CD4-positive, CD25-positive, alpha-beta regulatory T cell (primary cell): ENCODE data around the gene CDPF1. TPM values are rescaled to one million over a fixed set of nuclear protein-coding genes. Genes with fewer than 3 reads are reported as not detected.

ENCODE experiments used
- ATAC-seq, 2 donors: fragments of 150-1000 bp; cut with Tn5 transposase; one replicate each; pipeline ENCODE4 v1.10.0; 2021; ENCODE audit warnings: low read depth in 2 of 2, moderate number of reproducible peaks in 2 of 2, moderate library complexity in 1 of 2
- DNase-seq, 3 donors: peaks; one replicate each; pipeline versions ENCODE4 v3.0.0 to v3.0.0-alpha.2; 2012 to 2022; ENCODE audit warnings: mixed read lengths in 1 of 3
- H3K27ac ChIP-seq: one replicate; pipeline ENCODE4 v1.7.0; 2013; ENCODE audit warnings: mild to moderate bottlenecking, low read length; ENCODE audit not compliant: insufficient read depth, poor library complexity, severe bottlenecking
- H3K27me3 ChIP-seq: one replicate; pipeline ENCODE4 v1.7.0; 2013; ENCODE audit warnings: low read length; ENCODE audit not compliant: control insufficient read depth, insufficient read depth
- H3K36me3 ChIP-seq: one replicate; pipeline ENCODE4 v1.7.0; 2013; ENCODE audit warnings: mild to moderate bottlenecking, low read length, moderate library complexity; ENCODE audit not compliant: control insufficient read depth, insufficient read depth
- H3K4me1 ChIP-seq: 2 replicates; pipeline ENCODE4 v1.7.0; 2013; ENCODE audit warnings: mild to moderate bottlenecking, low read length; ENCODE audit not compliant: insufficient read depth, control insufficient read depth, poor library complexity, severe bottlenecking
- H3K4me3 ChIP-seq: one replicate; pipeline ENCODE4 v1.7.0; 2013; ENCODE audit warnings: low read depth, mild to moderate bottlenecking, low read length, moderate library complexity
- H3K9me3 ChIP-seq, 2 experiments: 1 replicate in 1 of 2; 2 replicates in 1 of 2; pipeline ENCODE4 v1.7.0; 2013; ENCODE audit warnings: low read length in 2 of 2, mild to moderate bottlenecking in 1 of 2, moderate library complexity in 1 of 2; ENCODE audit not compliant: control insufficient read depth in 2 of 2
- H3K27ac Mint-ChIP-seq, 3 donors: one replicate each; pipeline ENCODE4 v1.8.0; 2020 to 2022; ENCODE audit warnings: mild to moderate bottlenecking in 3 of 3, mixed read lengths in 3 of 3, moderate library complexity in 2 of 3
- H3K27me3 Mint-ChIP-seq: one replicate; pipeline ENCODE4 v1.8.0; 2022; ENCODE audit warnings: mild to moderate bottlenecking, mixed read lengths
- H3K36me3 Mint-ChIP-seq: one replicate; pipeline ENCODE4 v1.8.0; 2020; ENCODE audit warnings: mixed read lengths
- H3K4me1 Mint-ChIP-seq, 4 donors: one replicate each; pipeline ENCODE4 v1.8.0; 2020 to 2022; ENCODE audit warnings: mixed read lengths in 4 of 4, mild to moderate bottlenecking in 1 of 4
- H3K4me3 Mint-ChIP-seq, 4 donors: one replicate each; pipeline ENCODE4 v1.8.0; 2020 to 2022; ENCODE audit warnings: mild to moderate bottlenecking in 4 of 4, mixed read lengths in 4 of 4, moderate library complexity in 3 of 4
- H3K9me3 Mint-ChIP-seq, 7 donors: one replicate each; pipeline ENCODE4 v1.8.0; 2020 to 2022; ENCODE audit warnings: mixed read lengths in 7 of 7, mild to moderate bottlenecking in 3 of 7, moderate library complexity in 2 of 7
- polyA plus RNA-seq, 4 donors: library from polyadenylated mRNA; unstranded; fragments of 300-500 nt; fragmentation: Illumina TruSeq; gene quantifications; one replicate each; pipeline ENCODE4 v1.2.3, GENCODE V29; 2021
- total RNA-seq: library from RNA; stranded (reverse); gene quantifications from one replicate; pipeline ENCODE4 v1.2.3, GENCODE V29; 2022

Gene CDPF1
- total and polyA plus RNA-seq, 5 donors from 2014 or later, result 5.5 to 24.7 (median 18.2) TPM

DNA sequence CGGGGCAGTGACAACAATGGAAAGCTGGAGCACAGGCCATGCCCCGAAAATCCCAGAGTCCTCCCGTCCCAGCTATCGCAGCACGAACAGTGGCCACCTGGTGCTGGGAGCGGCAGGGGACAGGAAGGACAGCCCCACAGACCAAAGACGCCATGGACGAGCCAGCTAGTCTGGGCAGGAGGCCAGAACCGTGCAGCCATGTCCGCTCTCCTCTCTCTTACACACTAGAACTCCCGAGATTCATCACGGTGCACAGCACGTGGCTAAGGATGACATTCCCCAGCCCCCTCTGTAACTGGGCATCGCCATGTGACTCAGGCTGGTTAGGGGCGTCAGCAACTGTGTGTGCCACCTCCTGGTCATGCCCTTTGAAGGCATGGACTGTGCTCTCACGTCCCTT is 4.6 kb downstream of the CDPF1 start:
- Mint-ChIP-seq H3K27me3 (no peaks in the 10 kb centered on the region), H3K4me3 (no peak overlapping the region), H3K4me1 (peaks cover 0 to 17% (median 8%) of the 10 kb centered on the region in 4 donors), H3K27ac (no peak overlapping the region), H3K9me3 (peaks cover 0 to 1% (median 0%) of the 10 kb centered on the region in 7 donors), H3K36me3 (no peaks in the 10 kb centered on the region)
- Histone ChIP-seq H3K9me3 (no peaks in the 10 kb centered on the region), H3K4me1 (peaks cover 6% of the 10 kb centered on the region), H3K27ac (no peak overlapping the region), H3K36me3 (peaks cover 9% of the 10 kb centered on the region), H3K27me3 (no peaks in the 10 kb centered on the region), H3K4me3 (no peak overlapping the region)
- no peak for DNase-seq
- ATAC-seq, result no peak

DNA sequence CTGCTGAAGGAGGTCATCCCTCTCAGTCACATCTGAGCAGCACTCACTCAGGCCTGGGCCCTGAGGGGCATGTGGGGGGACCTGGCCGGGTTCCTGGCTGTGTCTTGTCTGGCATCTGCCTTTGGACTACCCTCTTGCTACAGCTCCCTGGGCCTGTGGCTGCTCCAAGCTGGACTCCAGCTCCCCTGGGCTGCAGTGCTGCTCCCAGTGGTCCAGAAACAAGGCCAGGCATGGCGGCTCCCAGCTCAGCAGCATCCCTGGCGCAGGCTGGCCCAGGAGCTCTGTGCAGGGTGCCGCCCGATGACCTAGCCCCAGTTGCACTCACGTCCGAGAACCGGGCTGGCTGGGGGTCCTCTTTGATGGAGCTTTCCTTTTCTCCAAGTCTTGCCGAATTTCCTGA is 5.3 kb downstream of the CDPF1 start:
- no peaks in the 10 kb centered on the region for H3K9me3 ChIP-seq
- no peak overlapping the region for H3K27ac ChIP-seq
- H3K36me3 Mint-ChIP-seq, result no peaks in the 10 kb centered on the region
- peaks cover 9% of the 10 kb centered on the region for H3K36me3 ChIP-seq
- DNase-seq (no peak), ATAC-seq (no peak)
- H3K27me3 ChIP-seq, result no peaks in the 10 kb centered on the region
- H3K4me1 Mint-ChIP-seq, result peaks cover 0 to 19% (median 8%) of the 10 kb centered on the region in 4 donors
- H3K4me3 Mint-ChIP-seq, result no peak overlapping the region
- peaks cover 0 to 1% (median 0%) of the 10 kb centered on the region in 7 donors for H3K9me3 Mint-ChIP-seq
- no peak overlapping the region for H3K4me3 ChIP-seq
- H3K27me3 Mint-ChIP-seq, result no peaks in the 10 kb centered on the region
- H3K4me1 ChIP-seq, result peaks cover 6% of the 10 kb centered on the region
- no peak overlapping the region for H3K27ac Mint-ChIP-seq

- H3K36me3 Mint-ChIP-seq, result peaks cover 6% of the 10 kb centered on the region
- no peak overlapping the region for H3K27ac ChIP-seq
- no peaks in the 10 kb centered on the region for H3K27me3 Mint-ChIP-seq
- peaks cover 0 to 13% (median 2%) of the 10 kb centered on the region in 4 donors for H3K4me1 Mint-ChIP-seq
- peaks cover 0 to 1% (median 0%) of the 10 kb centered on the region in 7 donors for H3K9me3 Mint-ChIP-seq
- H3K4me1 ChIP-seq, result peaks cover 7% of the 10 kb centered on the region
- no peak overlapping the region for H3K27ac Mint-ChIP-seq
- no peak overlapping the region for H3K4me3 ChIP-seq
- DNase-seq (no peak), ATAC-seq (no peak)
- no peaks in the 10 kb centered on the region for H3K9me3 ChIP-seq
- H3K4me3 Mint-ChIP-seq, result no peak overlapping the region
- peaks cover 9% of the 10 kb centered on the region for H3K36me3 ChIP-seq
- no peaks in the 10 kb centered on the region for H3K27me3 ChIP-seq
Measured at GRCh38 chr22:46242076-46242475, 8.0 kb downstream of the CDPF1 start.

DNA sequence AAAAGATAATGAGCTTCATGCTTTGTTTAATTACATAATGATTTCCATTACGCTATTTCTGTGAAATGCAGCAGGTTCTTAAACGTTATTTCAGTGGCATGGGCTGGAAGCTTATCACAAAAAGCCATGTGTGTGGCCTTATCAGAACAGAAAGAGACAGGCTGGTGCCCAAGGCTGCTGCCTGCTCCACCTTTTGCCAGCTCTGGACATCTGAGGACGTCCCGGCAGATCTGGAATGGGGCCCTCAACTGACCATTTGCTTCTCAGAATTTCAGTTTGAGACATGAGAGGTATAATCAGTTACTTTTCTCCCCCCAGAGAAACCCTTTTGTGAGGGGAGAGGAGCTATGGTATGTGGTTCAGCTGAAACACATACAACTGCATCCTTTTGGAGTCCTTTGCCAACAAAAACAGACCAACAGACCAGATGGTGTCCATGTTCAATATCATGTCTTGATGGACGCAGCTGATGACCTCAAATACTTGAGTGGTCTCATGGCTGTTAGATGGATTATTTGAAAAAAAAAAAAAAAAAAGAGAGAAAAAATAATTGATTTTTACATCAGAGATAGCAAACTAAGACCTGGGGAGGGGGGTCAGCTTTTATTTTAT is 8.6 kb downstream of the CDPF1 start:
- no peak overlapping the region for H3K27ac Mint-ChIP-seq
- peaks cover 0 to 11% (median 2%) of the 10 kb centered on the region in 4 donors for H3K4me1 Mint-ChIP-seq

DNA sequence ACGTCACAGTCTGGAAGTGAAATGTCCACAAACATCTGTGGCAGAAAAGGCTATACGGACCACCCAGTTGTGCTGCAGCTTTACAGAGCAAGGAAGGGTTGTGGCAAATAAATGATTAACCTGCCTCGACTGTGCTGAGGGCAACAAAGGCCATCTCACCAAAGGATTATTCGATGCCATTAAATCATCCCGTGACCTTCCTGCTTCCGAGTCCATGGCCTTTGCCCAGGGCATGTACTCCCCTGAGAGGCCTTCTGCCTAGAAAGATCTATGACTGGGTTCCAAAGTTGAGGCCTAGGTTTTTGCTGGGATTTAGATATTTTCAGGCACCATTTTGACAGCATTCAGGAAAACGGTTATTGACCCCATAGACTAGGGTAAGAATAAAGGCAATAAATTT is 9.2 kb downstream of the CDPF1 start:
- Mint-ChIP-seq H3K36me3 (peaks cover 14% of the 10 kb centered on the region), H3K4me3 (no peak overlapping the region), H3K4me1 (peaks cover 0 to 10% (median 2%) of the 10 kb centered on the region in 4 donors), H3K27ac (no peak overlapping the region), H3K9me3 (peaks cover 0 to 1% (median 0%) of the 10 kb centered on the region in 7 donors), H3K27me3 (no peaks in the 10 kb centered on the region)
- Histone ChIP-seq H3K4me1 (peaks cover 7% of the 10 kb centered on the region), H3K27ac (no peak overlapping the region), H3K36me3 (peaks cover 9% of the 10 kb centered on the region), H3K4me3 (no peak overlapping the region), H3K27me3 (no peaks in the 10 kb centered on the region), H3K9me3 (no peaks in the 10 kb centered on the region)
- DNase-seq (no peak), ATAC-seq (no peak)

More for the DNA sequence above, 8.6 kb downstream of the CDPF1 start:
- no peak for ATAC-seq
- Mint-ChIP-seq H3K27me3 (no peaks in the 10 kb centered on the region), H3K9me3 (peaks cover 0 to 1% (median 0%) of the 10 kb centered on the region in 7 donors), H3K4me3 (no peak overlapping the region), H3K36me3 (peaks cover 12% of the 10 kb centered on the region)
- Histone ChIP-seq H3K36me3 (peaks cover 9% of the 10 kb centered on the region), H3K4me3 (no peak overlapping the region), H3K27ac (no peak overlapping the region), H3K4me1 (peaks cover 7% of the 10 kb centered on the region), H3K27me3 (no peaks in the 10 kb centered on the region), H3K9me3 (no peaks in the 10 kb centered on the region)
- no peak for DNase-seq

DNA sequence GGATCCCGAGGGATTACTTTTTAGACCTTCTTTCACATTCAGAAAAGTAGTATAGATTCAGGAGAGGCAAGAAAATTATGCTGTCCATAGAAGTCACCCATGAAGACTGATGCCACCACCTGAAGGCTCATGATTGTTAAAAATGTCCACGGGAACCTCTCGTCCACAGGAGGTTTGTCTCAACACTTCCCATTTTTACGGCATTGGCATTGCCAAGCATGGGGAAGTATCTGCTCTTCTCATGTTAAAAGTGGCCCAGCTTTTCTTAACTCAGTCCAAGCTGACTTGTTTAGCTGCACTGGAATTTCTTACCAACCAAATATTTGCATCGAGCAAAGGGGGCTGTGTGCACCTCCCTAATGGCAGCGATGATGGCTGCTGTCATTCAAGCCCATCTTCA is 9.6 kb downstream of the CDPF1 start:
- DNase-seq (no peak), ATAC-seq (no peak)
- no peak overlapping the region for H3K4me3 Mint-ChIP-seq
- no peak overlapping the region for H3K27ac Mint-ChIP-seq
- H3K36me3 ChIP-seq, result peaks cover 9% of the 10 kb centered on the region
- no peaks in the 10 kb centered on the region for H3K27me3 ChIP-seq
- no peaks in the 10 kb centered on the region for H3K27me3 Mint-ChIP-seq
- H3K9me3 ChIP-seq, result no peaks in the 10 kb centered on the region
- H3K36me3 Mint-ChIP-seq, result peaks cover 17% of the 10 kb centered on the region
- H3K4me1 ChIP-seq, result peaks cover 7% of the 10 kb centered on the region
- peaks cover 0 to 1% (median 0%) of the 10 kb centered on the region in 7 donors for H3K9me3 Mint-ChIP-seq
- no peak overlapping the region for H3K4me3 ChIP-seq
- peaks cover 0 to 10% (median 2%) of the 10 kb centered on the region in 4 donors for H3K4me1 Mint-ChIP-seq
- H3K27ac ChIP-seq, result no peak overlapping the region

DNA sequence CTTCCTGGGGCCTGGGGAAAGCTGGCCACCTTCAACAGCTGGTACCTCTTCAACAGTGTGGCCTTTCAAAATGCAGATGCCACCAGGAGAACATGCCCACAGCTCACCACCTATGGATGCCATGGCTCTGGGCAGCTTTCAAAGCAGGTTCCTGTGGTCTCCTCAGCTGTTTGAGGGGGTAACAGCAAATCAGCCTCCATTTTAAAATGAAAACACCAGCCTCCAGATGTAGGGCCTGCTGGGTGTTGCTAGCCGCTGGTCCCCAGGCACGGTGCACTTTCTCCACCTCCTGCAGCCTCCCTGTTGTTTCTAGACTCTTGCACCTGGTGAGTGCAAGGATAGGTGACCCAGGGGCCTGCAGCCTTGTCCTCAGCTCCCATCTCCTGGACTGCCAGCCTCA is 10.0 kb downstream of the CDPF1 start:
- Mint-ChIP-seq H3K27ac (peak overlapping the region in 1 of 3 donors; percentile 79), H3K27me3 (no peaks in the 10 kb centered on the region), H3K9me3 (peaks cover 0 to 1% (median 0%) of the 10 kb centered on the region in 7 donors), H3K36me3 (peaks cover 20% of the 10 kb centered on the region), H3K4me1 (peaks cover 0 to 10% (median 2%) of the 10 kb centered on the region in 4 donors), H3K4me3 (no peak overlapping the region)
- no peak for ATAC-seq
- H3K4me3 ChIP-seq, result no peak overlapping the region
- peaks cover 12% of the 10 kb centered on the region for H3K36me3 ChIP-seq
- DNase-seq, result no peak
- H3K9me3 ChIP-seq, result no peaks in the 10 kb centered on the region
- H3K27ac ChIP-seq, result no peak overlapping the region
- peaks cover 7% of the 10 kb centered on the region for H3K4me1 ChIP-seq
- H3K27me3 ChIP-seq, result no peaks in the 10 kb centered on the region
